Stimulated activated CD8-positive, alpha-beta memory T cell treated with anti-CD3 and anti-CD28 coated beads, Interleukin-4, amount 100 ng/mL, for 48 hours (primary cell): ENCODE results near the gene GATA6.
A peak's percentile ranks its signal among the peaks of the same experiment; 100 is the strongest.
"Not testable (repeated sequence)": the region's sequence is repeated elsewhere in the genome, so short reads cannot be mapped to it uniquely, and the experiment has no call there.

Source experiments
- DNase-seq: peaks from one replicate; pipeline ENCODE4 v3.0.0-alpha.2; 2020

GATA6 gene

DNA sequence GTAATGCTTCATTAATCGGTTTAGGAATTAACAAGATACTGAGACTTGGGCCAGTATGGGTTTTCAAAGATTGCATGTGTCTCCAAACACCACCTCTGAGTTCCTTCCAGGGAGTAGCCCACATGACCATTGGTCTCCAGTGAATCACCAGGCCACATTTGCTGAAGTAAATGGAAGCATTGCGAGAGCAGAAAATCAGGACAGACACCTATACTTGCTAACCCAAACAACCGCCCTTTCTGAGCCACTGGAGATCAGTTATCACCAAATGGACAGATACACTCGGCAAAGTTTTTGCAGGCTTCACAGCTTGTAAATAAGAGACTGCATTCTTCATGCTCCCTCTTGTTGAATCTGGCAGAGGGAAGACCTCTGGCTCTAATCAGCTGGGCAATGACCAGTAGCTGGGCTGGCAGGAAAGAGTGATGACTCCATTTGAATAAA lies 40.9 kb downstream of the GATA6 start:
- DNase-seq: no peak

DNA sequence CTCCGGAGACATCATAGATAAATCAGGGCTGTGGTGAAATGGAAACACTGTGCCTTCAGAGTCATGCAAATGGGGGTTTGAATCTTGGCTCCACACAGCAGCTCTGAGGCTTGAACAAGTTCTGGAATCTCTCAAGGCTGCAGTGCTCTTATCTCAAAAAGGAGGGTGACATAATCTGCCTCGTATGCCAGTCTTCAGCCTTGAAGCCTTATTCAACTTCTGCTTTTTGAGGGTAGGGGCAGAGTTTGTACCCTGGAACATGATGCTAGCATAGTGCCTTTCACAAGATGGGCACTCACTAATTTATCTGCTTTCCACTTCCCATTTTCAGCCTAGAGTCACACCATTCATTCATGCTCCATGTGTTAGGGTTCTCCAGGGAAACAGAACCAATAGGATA lies 42.3 kb downstream of the GATA6 start:
- no peak for DNase-seq

DNA sequence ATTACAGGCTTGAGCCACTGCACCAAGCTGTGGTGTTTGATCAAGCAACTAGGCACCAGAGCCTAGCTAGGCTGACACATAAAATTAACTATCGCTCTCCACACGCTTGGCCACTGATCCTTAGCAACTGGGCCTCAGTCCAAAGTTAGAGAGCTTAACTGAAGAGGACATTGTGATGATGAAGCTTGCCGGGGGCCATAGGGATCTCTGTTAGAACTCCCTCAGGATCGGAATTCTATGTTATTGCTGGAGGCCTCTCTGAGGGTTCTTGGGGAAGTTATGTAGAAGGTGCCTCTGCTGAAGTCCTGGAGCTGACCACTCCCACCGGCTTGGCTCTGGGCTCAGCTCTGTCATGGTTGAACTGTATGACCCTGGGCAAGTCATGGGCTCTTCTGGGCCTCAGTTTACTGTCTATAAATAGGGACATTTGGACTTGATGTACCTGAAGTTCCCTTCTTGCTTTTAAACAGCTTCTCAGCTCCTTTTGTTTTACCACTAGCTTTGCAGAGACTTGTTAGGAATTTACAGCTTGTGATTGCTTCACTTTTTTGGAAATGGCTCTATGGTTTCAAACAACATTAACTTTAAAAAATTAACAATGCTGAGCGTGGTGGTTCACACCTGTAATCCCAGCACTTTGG lies 44.1 kb downstream of the GATA6 start:
- DNase-seq: no peak

DNA sequence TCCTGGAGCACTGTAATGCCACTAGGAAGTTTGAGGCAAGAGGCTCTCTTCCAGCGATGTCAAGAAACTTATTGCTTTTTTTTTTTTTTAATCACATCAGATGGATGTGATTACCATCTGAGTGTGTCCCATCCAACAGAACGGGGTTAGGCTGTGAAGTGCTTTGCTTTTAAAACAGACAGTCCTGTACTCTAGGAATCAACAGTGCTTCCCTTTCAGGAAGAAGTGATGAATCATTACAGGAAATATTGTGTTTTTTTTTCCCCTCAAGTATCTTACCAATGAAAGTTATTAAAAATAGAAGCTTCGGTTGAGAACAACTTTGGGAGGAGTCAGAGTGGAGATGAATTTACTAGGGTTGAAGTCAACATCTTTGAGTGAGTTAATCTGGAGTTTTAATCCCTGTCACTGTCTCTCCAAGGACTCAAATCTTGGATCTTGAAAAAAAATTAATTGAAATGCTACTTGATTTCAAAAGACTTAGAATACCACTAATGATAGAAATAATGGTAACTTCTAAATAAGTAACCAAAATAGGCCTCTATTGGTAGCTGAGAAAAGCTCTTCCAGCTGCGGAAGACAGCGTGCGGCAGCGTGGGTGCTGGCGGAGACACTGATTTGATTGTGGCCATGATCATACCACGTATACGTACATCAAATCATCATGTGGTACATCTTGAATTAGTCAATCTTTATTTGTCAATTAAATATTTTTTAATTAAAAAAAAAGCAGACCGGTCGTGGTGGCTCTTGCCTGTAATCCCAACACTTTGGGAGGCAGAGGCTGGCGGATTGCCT lies 45.5 kb downstream of the GATA6 start:
- no peak for DNase-seq

DNA sequence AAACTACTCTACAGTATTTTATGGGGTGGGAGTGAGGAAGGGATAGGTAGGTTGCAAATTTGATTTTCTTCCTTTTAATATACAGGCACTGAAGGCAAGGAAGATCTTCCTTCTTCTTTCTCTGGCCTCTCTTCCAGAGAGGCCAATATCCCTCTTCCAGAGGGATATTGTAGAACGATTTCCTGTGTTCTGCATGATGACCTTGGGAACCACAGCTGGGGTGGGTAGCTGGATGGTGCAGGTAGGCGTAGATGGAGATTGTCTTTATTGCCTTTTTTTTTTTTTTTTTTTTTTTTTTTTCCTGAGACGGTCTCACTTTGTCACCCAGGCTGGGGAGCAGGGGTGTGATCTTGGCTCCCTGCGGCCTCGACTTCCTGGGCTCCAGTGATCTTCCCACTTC lies 49.4 kb downstream of the GATA6 start:
- DNase-seq: no peak

DNA sequence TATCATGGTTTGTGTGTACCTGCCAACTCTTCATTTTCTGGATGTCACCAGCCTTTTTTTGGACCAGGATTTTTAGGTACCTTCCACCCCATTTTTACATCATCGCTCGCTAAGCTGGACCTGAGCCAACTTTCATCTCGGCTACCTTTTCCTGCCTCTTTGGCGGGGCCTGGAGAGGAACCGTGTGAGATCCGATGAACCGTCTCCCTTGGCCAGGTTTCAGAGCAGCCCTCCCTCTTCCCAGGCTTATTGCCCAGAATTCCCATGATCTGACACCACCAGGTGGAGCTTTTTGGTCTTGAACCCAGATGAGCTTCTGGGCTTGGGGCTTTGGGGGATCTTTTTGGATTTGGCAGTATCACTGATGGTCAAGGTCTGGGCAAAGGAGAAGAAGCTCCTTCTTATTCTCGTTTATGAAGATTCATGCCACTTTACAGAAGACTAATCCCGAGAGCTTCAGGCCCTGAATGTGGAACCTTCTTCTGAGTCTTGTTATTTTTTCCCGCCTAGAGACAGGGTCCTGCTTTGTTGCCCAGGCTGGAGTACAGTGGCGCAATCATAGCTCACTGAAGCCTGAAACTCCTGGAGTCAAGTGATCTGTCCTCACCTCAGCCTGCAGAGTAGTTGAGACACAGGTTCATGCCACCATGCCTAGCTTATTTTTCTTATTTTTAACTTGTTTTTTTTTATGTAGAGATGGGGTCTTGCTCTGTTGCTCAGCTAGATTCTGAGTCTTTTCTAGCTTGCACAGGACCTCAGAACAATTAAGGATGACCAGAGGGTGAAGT lies 50.4 kb downstream of the GATA6 start:
- DNase-seq: no peak

DNA sequence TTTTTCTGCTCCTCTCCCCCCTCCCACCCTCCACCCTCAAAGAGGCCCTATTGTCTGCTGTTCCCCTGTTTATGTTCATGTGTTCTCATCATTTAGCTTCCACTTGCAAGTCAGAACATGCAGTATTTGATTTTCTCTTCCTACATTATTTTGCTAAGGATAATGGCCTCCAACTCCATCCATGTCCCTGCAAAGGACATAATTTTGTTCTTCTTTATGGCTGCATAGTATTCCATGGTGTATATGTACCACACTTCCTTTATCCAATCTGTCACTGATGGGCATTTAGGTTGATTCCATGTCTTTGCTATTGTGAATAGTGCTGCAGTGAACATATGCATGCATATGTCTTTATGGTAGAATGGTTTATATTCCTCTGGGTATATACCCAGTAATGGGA lies 51.2 kb downstream of the GATA6 start:
- DNase-seq: not testable (repeated sequence)

DNA sequence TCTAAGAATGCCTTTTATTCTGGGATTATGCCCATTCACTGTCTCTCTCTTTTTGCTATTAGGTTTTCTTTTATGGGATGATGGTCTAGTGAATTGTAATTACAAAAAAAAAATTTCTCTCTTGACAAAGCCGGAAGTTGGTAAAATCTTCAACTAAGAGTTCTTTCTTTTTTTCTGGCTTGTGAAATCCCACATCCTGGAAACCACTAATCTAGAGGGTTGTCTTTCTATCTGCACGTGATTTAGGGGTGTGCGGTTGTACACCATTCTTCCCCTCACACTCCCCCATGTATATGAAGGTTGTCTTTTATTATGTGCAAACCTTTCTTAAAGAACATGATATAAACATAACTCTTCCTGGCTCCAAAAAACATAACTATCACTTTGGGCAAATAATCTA lies 52.0 kb downstream of the GATA6 start:
- DNase-seq: no peak

DNA sequence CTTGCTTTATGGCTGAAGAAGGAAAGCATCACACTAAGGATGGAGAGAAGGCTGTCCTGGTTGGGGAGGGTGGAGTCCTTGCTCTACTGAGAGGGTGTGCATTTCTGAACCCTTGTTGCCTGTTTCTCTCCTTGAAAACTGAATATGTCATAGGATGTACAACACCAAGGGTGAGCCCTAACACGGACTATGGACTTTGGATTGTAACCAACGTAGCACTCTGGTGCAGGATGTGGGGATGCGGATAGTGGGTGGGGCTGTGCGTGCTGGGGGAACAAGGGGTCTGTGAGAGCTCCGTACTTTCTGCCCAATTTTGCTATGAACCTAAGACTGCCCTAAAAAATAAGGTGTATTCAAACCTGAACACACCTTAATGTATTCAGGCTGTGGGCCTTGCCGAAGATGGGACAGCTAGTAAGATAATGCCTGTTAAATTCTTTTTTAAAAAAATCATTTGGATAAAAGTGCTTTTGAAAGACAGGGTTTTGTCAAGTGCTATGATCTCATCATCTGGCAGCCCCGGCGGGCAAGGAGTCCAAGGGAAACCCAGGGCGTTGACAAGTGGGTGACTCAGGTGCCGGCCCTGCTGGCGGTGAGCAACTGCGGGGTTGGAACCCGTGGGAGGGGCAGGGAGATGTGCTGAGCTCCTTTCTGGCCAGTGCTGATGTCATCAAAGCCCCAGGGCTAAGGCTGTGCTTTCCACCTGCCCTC lies 54.0 kb downstream of the GATA6 start:
- peak; percentile 29 for DNase-seq

DNA sequence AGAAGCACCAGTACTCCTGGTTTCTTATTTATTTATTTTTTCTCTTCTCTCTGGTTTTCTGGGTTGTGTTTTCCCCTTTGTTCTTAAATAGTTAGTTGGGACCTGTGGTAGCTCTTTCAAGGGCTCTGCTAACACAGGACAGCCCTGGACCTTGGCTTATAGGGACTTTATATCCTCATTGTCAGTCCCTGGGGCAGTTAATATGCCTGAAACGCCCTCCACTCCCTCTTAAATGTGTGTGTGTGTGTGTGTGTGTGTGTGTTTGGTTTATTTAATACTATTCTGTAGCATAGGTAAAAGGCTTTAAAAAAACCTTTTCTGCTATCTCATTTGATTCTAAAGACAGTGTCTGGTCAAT lies 54.6 kb downstream of the GATA6 start:
- DNase-seq: no peak

DNA sequence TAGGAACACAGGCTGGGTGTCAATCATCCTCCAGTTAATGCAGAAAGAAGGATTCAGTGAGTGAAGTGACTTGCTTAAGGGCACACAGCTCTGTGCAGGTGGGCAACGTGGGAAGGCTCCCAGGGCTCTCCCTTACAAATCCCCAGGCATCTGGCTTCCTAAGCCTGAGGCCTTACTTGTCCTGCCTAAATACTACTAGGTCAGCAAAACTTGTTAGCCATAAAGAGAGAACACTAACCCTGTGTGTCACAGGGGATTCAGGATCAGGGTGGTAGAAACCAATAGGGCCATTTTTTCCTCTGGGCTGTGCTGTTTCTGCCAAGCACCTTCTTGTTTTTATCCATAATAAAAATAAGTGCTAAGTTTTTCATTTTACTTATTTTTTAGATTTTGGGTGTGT lies 55.0 kb downstream of the GATA6 start:
- DNase-seq: no peak

DNA sequence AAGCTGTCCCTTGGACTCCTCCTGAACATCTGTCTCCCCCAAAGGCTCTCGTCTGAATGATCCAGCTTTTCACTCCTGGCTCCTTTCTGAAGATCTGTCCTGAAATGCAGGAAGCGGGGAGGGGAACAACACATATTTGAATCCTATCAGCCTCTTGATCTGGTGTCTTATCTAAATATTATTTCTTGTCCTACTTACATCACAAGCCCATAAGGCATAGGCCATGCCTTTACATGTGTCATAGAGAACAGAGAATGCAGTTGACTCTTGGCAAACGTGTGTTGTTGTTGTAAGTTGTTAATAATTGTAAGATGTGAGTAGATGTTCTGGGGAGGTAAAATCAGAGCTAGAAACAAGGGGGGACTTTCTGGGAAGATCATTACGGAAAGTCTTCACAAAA lies 57.4 kb downstream of the GATA6 start:
- no peak for DNase-seq

DNA sequence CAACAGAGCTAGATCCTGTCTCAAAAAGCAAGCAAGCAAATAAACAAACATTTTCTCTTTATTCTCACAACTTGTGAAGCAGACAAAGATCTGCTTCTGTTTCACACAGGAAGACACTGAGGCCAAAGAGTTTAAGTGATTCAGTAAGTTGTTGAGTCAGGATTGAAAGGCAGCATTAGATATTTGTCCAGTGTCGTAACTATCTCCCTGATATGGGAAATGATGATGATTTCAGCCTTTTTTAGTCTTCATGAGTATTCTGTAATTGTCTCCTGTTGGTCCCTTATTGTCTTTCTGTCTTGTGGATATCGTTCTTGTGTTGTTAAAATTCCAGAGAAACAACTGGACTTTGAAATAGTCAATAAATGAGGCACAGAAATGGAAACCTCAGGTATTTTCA lies 59.6 kb downstream of the GATA6 start:
- no peak for DNase-seq

DNA sequence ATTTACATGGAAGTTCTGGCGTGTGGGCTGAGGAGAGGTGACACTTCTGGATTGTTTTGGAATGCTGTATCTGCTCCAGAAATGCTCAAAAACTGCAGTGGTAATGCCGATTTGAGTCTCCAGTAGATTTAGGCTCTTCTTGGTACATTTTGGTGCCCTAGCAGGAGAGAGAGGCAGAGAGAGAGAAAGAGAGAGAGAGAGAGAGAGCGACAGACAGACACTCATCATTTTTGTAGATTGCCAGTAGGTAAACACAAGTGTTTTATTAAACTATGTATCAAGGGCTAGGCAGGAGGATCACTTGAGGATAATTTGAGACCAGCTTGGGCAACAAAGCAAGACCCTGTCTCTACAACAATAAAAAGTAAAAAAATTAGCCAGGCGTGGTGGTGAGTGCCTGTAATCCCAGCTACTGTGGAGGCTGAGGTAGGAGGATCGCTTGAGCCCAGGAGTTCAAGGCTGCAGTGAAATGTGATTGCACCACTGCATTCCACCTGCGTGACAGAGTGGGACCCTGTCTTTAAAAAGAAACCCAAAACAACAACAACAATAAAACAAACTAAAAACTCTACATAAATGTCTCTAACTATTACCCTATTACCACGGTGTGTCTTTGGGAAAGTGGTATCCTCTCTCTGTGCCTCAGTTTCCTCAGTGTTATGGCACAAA lies 60.2 kb downstream of the GATA6 start:
- no peak for DNase-seq

DNA sequence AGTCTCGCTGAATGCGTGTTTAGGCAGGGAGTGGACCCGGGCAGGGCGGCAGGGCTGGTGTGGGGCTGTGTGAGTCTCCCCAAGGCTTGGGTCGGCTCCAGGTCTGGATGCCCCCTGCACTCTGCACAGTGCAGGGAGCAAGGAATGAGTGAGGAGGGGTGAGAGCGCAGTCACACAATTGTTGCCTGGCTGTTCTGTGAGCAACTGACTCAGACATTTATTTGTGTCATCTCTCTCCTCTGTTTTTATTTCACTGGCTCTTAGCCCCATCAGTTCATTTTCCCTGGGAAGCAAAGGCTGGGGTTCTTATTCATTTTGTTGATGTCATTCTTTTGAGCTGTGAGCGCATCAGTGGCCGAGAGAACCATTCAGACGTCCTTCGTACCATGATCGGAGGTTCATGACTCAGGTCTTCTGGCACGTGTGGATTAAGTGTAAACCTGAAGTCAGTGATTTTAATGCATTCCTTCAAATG lies 61.1 kb downstream of the GATA6 start:
- no peak for DNase-seq

DNA sequence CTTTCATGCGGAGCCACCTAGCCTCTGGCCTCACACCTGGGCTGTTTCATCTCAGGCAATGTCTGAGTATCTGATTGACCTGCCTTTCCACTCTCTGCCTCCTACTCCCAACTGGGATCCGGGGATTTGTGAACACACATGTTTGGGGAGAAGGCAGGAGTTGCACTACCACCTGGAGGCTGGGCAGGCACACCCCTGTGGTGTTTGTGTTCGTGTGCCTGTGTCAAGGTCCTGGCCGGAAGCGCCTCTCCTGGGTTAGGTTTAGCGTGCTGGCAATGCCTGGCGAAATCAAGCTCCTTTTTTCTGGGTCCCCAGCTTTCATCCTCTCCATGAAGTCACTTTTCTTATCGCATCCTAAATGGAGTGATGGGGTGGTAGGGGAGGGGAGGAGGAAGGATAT lies 63.9 kb downstream of the GATA6 start:
- no peak for DNase-seq

DNA sequence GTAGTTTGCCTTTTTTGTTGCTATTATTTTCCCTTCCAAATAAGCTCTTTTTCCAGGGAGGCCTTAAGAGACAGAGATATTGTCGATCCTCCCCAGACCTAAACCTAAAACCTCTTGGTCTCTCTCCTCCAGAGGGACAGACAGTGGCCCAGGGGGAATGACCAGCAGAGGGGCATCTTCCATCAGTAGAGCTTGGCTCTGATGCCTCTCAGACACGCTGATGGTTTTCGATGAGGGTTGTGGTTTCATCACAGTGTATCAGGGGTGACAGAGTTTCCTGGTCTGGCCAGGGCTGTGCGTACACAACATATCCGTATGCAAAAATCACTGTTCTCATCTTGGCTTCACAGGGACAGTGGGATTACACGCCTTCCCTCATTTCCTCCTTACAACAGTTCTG lies 68.6 kb downstream of the GATA6 start:
- DNase-seq: no peak

DNA sequence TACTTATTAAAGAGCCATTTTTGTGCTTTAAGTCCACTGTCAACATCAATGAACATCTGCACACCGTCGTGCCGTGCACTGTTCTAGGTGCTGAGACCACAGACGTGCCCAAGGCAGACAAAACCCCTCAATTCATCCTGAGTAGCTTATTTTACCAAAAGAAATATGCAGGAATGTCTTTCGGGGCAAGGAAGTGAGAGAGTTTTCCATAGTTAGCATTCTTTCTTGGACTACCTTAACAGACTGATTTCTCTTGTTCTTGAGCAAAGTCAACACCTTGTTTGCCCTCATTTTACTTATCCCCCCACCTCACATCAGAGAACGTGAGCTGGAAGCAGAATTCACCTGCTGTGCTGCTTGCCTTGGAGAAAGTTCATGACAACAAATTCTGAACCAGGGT lies 69.3 kb downstream of the GATA6 start:
- DNase-seq: no peak

DNA sequence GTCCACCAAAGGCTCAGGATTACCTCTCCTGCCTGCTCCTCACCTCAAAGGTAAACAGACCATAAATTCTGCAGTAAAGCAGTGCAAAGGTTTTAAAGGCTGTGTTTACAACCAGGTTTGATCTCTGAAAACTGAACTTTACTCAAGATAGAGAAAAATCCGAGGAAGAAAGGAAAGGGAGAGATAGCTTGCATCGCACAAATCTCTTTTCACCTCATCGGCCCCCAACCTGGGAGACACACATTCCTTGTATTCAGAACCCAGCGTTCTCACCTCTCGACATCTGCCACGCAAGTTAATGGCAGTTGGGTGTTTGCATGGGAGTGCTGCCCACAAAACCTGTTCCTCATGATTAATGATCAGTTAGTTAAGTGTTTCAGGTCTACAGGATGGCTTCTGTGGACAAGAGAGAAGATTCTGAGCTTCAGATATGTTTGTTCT lies 72.6 kb downstream of the GATA6 start:
- DNase-seq: no peak

DNA sequence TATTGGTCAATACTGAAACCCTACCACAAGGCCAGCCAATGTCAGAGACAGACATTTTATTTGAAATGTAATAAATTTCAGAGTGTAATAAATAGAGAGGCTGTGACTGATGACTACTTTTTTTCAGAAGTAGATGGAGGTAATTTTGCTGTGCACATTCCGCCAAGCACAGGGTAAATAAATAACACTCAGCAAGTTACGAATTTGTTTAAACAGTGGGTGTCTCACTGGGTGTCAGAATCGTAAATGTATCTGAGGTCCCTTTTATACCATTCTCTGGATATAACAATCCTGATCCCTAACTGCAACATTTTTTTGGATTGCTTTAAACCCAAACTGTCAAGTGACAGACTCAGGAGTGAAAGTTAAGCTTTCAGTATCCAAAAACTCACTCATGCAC lies 74.1 kb downstream of the GATA6 start:
- no peak for DNase-seq

DNA sequence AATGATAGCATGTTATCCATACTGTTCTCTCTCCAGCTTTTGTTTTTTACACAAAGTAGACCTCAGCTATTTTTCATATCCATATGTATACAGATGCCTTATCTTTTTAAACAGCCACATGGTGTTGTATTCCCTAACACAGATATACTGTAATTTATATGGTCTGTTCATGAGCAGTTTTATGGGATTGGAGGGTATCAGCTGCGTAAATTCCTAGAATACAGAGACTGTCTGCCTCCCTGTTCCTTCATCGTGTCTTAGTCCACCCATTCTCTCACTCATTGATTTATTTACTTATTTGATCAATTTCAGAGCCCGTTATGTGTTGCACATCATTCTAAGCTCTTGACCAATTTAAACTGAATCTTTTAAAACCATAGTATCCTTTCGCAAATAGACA lies 80.6 kb downstream of the GATA6 start:
- no peak for DNase-seq

DNA sequence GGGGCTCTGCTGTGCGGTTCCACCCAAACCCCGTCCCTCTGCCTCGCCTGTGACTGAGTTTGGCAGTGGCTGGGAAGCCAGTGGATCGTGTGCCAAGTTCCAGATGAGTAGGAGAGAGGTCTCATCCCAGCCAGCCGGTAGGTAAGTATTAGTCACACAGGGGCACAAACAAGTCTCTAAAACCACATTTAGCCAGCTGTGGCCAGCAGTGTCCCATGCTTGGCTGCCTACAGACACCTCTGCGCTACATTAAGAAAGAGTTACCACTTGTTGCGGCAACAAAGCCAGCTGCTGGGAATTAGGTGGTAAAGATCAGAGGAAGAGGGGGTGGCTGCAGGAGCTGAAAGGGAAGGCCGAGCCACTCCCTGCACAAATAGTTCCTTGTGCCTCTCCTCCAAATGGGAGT lies 81.2 kb downstream of the GATA6 start:
- DNase-seq: no peak
